ENCODE measurements around the gene ZNF26. TPM values are rescaled to one million over a fixed set of nuclear protein-coding genes. Genes with fewer than 3 reads are reported as not detected.
A peak's percentile ranks its signal among the peaks of the same experiment; 100 is the strongest.
"Not testable (repeated sequence)": the region's sequence is repeated elsewhere in the genome, so short reads cannot be mapped to it uniquely, and the experiment has no call there.

Gene ZNF26, protein sequence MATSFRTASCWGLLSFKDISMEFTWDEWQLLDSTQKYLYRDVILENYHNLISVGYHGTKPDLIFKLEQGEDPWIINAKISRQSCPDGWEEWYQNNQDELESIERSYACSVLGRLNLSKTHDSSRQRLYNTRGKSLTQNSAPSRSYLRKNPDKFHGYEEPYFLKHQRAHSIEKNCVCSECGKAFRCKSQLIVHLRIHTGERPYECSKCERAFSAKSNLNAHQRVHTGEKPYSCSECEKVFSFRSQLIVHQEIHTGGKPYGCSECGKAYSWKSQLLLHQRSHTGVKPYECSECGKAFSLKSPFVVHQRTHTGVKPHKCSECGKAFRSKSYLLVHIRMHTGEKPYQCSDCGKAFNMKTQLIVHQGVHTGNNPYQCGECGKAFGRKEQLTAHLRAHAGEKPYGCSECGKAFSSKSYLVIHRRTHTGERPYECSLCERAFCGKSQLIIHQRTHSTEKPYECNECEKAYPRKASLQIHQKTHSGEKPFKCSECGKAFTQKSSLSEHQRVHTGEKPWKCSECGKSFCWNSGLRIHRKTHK
- total RNA-seq: 8.5 and 12.6 TPM in 2 replicates

DNA sequence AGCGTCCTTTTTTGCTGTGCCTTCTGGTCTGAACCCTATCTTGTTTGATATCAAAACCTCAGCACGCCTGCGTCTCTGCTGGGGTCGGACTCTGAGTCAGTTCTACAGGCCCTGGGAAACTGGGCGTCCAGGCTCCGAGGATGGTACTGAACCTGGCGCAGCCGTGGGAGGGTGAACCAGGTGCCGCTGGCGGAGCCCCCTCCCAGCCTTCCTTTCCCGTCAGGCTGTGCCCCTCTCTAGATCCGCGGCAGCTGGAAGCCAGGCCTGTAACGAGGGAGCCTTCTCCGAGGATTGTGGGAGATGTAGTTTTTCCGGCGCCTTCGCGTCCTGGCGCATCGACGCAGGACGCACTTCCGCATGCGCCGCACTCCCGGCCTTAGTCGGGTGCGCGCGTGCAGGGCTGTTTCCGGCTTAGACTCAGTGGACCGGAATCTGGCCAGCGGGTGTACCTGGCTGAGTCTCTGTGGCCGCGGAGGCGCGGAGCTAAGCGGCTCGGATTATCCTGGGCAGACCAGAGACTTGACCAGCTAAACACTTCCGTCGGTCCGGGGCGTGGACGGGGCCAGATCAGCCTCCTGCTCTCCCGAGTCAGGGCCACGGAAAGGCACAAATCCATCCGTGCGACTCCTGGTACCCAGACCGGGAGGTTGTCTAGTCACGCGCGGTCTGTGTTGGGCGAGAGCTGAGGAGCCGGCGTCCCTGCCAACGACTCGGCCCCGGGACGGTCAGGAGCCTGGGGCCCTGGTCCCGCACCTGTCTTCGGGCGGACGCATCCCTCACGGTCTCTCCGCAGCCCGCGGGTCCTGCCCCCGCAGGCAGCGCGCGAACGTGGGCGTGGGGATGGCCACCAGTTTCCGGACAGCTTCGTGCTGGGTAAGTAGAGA is at the start of gene ZNF26:
ZNF26 (plus strand) TSS at position 367 of the 884 bp plus-strand sequence; CDS start at position 841, 474 bp downstream.
- DNase-seq (ENCODE audit: low read depth): peak; percentile 85

DNA sequence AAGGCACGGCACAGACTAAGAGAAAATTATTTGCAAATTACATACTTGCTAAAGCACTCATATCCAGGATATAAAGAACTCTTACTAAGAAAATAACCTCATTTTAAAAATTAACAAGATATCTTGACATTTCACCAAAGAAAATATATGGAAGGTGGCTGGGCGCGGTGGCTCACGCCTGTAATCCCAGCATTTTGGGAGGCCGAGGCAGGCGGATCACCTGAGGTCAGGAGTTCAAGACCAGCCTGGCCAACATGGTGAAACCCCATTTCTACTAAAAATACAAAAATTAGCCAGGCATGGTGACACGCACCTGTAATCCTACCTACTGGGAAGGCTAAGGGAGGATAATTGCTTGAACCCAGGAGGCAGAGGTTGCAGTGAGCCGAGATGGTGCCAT is 49.2 kb upstream of the ZNF26 start:
- not testable (repeated sequence) for DNase-seq (ENCODE audit: low read depth)

DNA sequence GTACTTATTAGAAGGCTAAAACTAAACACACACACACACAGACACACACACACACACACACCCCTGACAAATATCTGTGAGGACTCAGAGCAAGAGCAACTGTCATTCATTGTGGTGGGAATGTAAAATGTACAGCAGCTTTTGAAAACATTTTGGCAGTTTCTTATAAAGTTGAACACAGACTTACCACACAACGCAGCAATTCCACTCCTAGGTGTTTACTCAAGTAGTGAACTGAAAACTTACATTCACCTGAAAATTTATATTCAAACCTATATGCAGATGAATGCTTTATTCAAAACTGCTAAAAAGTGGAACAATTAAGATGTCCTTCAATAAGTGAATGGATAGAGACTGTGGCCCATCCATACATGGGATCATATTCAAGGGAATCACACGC is 48.7 kb upstream of the ZNF26 start:
- no peak for DNase-seq (ENCODE audit: low read depth)

DNA sequence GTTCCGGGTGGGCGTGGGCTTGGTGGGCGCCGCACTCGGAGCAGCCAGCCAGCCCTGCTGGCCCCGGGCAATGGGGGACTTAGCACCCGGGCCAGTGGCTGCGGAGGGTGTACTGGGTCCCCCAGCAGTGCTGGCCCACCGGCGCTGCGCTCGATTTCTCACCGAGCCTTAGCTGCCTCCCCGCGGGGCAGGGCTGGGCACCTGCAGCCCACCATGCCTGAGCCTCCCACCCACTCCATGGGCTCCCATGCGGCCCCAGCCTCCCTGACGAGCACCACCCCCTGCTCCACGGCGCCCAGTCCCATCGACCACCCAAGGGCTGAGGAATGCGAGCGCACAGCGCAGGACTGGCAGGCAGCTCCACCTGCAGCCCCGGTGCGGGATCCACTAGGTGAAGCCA is 47.4 kb upstream of the ZNF26 start:
- DNase-seq (ENCODE audit: low read depth): not testable (repeated sequence)

DNA sequence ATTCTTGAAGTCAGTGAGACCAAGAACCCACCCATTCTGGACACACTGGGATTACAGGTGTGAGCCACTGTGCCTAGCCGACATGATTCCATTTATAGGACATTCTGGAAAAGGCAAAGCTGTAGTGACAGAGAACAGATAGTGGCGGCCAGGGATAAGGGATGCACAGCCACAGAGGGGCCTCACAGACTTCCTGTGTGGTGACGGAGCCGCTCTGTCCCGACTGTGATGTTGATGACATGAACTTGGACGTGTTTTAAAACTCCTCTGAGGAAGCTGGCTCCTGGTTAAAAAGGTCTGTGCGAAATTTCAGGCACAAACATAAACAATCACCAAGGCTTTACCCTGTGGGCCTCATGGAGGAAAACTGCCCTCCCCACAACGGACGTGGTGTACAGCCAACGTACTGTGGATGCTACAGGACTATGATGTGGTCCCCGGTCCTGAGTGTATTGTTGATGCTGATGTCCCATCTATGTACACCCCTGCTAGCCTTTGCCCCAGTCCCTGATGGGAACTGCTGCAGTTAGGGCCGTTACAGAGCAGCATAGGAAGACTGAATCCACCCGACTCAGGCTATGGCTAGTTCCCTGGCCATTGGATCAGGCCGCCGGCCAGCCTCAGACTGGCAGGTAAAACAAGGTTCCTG is 46.0 kb upstream of the ZNF26 start:
- no peak for DNase-seq (ENCODE audit: low read depth)

DNA sequence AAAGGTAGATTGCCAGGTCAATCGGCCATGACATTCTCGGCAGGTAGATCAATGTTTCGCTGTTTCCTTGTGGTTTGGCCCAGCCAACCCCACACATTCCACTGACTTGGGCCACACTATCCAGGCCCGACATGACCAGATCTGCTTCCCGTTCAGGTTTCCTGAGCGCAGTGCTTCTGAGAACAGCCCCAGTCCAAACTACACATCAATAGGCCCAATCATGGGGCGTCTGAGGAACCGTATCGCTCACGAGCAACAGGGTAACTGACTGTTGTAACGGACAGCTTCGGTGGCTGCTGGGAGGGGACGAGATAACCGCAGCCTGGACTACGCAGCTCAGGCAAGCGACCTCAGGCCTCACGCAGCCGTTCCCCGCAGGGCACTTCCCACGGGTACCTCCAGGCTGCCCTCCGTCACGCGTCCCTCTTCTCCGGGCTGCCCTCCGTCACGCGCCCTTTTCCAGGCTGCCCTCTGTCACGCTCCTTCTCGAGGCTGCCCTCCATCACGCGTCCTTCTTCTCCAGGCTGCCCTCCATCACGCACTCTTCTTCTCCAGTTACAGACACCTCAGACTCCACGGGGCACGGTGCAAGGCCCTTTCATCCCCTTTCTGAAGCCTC is 44.7 kb upstream of the ZNF26 start:
- no peak for DNase-seq (ENCODE audit: low read depth)

DNA sequence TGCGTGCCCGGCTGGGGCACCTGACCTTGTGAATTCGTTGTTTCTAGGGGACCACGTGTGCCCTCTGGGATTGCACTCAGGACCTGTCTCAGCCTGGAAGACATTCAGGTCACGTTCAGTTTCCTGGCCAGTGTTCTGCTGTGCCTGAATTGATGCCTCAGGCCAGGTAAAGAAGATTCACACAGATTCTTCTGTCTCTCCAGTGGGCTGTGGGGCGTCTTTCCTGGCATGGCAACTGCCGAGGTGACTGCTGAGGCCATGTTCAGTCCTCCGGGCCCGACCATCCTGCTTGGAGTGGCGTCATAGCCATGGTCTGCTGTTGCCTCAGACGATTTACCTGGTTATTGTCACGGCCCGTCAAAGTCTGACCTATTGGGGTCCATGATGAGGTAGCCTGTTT is 43.6 kb upstream of the ZNF26 start:
- no peak for DNase-seq (ENCODE audit: low read depth)

DNA sequence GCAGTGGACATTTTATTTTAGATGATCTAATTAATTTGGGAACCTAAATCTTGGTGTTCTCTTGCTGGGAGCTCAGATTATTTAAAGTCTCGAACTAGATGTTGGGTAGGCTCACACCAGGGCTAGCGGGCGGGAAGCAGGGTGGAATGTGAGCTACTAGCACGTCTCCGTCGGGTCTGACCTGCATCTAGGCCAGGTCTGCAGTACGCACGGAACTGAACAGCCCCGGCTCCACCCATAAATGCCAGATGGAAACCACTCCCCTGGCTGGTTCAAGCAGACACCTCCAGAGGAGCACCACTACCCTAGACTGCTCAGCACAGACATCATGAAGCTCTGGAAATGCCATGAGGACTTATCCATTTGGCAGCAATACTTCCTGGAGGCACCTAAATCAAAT is 40.4 kb upstream of the ZNF26 start:
- no peak for DNase-seq (ENCODE audit: low read depth)

DNA sequence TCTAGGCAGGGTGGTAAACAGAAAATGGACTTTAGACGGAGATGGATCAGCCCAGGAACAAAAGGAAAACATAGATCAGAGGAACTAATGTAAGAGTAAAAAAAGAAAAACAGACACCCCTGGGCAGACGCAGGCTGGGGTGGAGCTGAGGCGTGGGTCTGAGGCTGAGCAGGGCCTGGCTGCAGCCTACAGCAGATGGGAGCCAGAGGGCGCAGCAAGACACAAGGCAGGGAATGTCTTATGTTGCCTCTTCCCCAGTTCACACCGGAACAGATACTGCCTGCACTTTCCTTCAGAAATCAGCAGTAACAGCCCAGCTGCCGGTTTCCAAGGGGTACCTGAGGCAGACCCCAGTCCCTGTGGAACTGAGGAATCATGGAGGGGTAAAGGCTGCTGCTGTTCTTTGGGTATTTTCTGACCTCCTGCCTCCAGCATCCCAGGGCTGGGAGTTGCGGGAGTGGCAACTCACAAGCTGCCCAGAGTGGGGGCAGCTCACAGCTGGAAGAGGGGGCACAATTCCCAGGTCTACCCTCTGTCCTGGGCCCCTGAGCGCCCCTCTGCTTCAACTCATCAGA is 39.8 kb upstream of the ZNF26 start:
- no peak for DNase-seq (ENCODE audit: low read depth)

DNA sequence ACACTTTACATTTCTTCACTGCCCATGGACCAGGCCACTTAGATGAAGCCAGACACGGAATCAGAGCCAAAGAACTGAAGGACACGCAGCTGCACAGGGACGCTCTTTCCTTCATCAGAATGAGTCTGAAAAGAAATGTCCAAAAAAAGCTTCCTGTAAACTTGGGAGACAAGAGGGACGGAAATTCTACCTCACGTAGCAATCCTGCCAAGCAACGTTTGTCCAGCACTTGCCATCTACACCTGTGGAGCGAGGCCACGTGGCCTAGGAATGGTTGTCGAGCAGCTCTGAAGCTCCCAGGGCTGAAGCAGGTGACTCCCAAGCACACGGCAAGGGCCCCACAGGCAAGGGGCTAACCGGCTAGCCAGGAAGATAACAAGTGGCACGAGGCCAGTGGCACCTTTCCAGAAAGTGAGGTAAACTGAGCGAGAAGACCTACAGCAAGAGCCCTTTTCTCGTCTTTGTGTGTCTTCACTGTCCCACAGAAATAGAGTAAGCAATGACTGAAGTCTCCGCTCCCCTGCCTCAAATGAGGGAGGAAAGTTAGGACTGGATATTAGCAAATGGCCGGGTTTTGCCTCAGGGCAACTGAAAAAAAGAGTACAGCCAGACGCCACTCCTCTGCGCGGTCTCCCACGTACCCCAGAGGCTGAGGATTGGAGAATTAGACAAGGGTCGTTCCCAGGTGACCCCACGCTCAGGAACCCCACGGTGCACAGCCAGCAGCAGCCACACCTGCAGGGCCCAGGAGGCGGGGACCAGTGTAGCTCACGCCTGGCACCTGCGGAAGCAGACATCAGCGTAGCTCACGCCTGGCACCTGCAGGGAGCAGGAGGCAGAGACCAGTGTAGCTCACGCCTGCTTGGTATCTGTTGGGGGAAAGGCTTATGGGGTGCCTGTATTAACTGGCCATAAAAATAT is 37.8 kb upstream of the ZNF26 start:
- no peak for DNase-seq (ENCODE audit: low read depth)

DNA sequence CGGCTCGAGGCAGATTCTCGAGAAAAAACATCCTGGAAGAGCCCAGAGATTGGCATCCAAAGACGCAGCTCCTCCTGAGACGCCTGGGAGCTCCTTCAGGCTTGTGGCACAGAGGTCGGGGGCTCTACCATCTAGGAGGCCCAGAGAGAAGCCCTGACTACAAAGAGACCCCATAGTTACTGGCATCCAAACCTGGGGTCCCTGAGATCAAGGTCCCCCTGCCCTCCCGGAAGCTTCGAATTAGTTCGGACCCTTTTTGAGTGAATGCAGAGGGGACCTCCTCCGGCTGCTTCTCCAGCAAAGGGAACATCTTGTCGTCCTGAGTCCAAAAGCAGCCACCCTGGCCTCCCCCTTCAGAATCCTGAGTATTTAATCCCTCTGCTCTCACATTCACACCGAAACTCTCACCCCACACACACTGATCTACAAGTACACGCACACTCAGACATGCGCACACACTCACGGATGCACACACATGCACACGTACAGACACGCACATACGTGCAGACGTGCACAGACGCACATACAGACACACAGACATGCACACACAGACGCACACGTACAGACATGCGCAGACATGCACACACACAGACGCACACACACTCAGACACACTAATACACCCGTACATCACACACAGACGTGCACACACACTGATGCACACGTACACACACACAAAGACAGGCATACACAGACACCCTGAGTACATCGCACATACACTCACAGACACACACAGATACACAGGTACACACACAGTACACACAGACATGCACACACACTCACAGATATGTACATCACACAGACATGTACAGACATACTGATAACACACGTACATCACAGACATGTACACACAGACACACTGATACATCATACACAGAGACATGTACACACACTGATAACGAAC is 36.0 kb upstream of the ZNF26 start:
- no peak for DNase-seq (ENCODE audit: low read depth)

DNA sequence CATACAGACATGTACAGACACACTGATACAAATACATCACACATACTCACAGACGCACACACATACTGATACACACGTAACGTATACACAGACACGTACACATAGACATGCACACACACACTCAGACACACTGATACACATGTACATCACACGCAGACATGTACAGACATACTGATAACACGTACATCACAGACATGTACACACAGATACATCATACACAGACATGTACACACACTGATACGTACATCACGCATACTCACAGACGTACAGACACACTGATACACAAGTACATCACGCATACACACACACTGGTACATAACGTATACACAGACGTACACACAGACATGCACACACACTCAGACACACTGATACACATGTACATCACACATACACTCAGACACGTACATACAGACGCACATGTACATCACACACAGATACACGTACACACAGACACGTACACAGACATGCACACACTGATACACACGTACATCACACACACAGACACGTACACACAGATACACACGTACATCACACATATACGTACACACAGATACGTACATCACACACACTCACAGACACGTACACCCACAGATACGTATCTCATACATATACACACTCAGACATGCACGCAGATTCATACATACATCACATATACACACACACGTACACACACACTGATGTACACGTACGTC is 35.2 kb upstream of the ZNF26 start:
- DNase-seq (ENCODE audit: low read depth): no peak

DNA sequence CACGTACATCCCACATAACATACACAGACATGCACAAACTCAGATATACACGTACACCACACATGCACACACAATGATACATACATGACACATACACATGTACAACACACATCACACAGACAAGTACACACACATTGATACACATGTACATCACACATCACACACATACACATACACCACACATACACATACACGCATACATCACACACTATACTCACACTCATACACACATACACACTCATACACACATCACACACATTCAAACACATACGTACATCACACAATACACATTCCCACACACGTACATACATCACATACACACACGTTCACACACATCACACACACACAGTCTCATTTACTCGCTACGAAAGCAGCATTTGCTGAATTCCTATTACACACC is 34.5 kb upstream of the ZNF26 start:
- no peak for DNase-seq (ENCODE audit: low read depth)

DNA sequence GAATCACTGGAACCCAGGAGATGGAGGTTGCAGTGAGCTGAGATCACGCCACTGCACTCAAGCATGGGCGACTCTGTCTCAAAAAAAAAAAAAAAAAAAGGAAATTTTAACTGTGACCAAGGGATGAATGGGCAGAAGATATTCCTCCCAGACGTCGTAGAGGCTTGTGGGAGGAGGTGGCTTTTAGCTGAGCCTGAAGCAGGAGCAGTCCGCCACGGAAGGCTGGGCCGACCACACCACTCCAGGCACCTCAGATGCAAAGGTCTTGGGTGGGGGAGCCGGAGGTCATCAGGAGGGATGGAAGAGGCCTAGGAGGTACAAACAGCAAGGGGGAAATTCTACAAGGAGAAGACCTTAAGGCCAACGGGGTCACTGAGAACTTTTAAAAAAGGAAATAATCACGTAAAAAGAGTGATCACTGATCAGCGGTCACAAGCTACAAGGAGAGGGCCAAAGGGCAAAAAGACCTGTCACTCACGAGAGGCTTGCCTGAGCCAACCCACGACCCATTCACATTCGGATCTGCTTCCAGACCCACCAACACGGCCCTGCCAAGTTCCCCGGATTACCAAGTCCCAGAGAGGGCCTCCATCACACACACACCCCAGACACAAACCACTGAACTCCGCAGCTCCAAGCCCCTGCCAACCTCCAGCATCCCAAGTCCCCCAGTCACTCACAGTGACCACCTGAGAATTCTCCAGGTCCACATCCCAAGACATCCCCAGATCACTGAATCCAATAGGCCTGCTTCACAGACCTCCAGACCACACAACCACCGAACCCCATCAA is 33.6 kb upstream of the ZNF26 start:
- DNase-seq (ENCODE audit: low read depth): no peak

DNA sequence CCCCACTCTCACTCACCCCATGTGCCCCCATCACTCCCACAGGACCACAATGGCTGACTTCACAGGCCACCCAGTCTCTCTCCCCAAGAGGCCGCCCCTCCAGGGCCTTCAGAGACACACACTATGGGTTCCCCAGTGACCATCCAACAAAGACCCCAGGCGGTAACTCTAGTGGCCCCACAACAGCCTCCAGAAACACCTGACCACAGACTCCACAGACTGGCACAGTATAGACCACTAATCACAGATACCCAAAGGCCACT is 33.1 kb upstream of the ZNF26 start:
- DNase-seq (ENCODE audit: low read depth): no peak

DNA sequence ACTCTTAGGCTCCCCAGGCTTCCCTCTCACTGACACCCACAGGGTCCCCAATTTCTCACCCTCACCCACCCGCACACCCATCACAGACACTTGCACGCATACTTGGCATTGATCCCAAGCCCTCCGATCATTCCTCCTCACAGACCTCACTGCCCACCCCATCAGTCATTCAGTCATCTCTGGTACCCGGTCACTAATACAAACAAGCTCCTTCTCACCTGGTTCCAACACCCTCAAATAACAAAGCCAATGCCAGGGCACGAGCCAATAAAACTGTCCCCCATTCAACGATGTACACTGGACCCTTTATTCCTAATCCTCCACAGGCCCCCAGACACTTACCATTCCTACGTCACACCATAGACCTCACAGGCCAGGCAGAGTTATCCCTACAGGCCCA is 32.4 kb upstream of the ZNF26 start:
- no peak for DNase-seq (ENCODE audit: low read depth)

DNA sequence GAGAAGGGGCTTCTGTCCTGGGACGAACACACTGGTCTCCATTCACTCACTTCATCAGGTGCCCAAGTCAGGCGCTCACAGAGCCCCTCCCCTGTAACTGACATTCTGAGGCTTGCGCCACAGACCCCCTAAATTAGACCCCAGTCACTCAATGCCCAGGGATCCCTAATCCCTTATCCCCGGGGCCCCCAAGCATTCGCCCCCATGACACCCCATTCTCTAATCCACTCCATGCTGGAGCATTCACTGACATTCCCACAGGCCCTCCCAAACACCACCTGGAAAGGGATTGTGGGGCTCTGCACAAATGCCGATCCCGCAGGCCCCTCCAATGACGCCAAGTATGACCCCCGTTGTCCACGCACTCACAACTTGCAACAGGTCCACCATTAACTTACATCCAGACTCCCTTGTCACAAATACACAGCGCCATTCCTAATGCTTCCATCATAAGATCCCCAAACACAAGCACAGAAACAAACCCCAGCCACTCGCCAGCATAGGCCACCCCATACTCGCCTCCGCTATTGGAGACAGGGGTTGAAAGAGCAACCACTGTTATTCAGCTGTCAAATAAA is 31.6 kb upstream of the ZNF26 start:
- no peak for DNase-seq (ENCODE audit: low read depth)

All from renal cortical epithelial cell (primary cell).